Measurements from ENCODE around the gene PKP2. TPM values are rescaled to one million over a fixed set of nuclear protein-coding genes. Genes with fewer than 3 reads are reported as not detected.

The PKP2 gene
- total and polyA plus RNA-seq, 2 of the 4 experiments (the other 2 are of a cell fraction), result 0.10 to 0.18 TPM

DNA sequence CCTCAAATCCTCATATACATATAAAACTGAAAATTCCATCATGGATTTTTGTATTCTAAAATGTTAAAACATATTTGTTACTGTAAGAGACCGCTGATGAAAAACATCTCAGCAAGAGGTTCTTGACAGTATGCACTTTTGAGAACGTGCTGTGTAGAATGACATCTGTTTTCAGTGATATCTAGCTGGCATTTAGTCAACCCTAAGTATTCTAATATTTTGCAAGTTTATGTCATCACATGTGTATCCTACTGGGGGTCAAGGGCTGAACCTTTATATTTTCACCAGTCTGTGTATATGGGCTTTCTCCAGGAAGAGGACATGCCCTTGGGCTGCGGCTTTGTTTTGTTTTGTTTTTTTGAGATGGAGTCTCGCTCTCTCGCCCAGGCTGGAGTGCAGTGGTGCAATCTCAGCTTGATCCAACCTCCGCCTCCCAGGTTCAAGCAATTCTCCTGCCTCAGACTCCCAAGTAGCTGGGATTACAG, 118.8 kb downstream of the PKP2 start:
- Histone ChIP-seq H2BK5ac (ENCODE audit: low read depth, low read length, poor library complexity, severe bottlenecking) (no peak overlapping the region), H3K14ac (replicated peaks; ENCODE audit: low read depth, low read length) (no peak overlapping the region), H3K4ac (ENCODE audit: low read depth, low read length) (no peak overlapping the region), H3K36me3 (ENCODE audit: control insufficient read depth, insufficient read depth, low read length) (no peaks in the 10 kb centered on the region), H4K91ac (ENCODE audit: insufficient read depth, low read depth, low read length) (no peak overlapping the region), H3K4me2 (ENCODE audit: low read depth, low read length) (no peak overlapping the region), H3K56ac (ENCODE audit: extremely low read depth, insufficient read depth, low read length) (no peak overlapping the region), H2BK120ac (ENCODE audit: low read depth, low read length) (no peak overlapping the region), H3K27ac (ENCODE audit: insufficient read depth, low read length) (no peak overlapping the region), H4K5ac (ENCODE audit: low read depth, low read length) (no peak overlapping the region), H3K9me1 (ENCODE audit: insufficient read depth, low read length) (no peaks in the 10 kb centered on the region), H3K18ac (ENCODE audit: low read depth, low read length) (no peak overlapping the region), H2AK5ac (ENCODE audit: low read depth, low read length) (no peak overlapping the region), H3K4me1 (ENCODE audit: control insufficient read depth, insufficient read depth, low read length) (no peaks in the 10 kb centered on the region), H2BK20ac (ENCODE audit: low read depth, low read length) (no peak overlapping the region), H3K27me3 (ENCODE audit: control insufficient read depth, insufficient read depth, low read length) (no peaks in the 10 kb centered on the region), H4K20me1 (ENCODE audit: insufficient read depth, low read length) (no peaks in the 10 kb centered on the region), H3K79me1 (ENCODE audit: low read depth in 1 of 2, low read length in 2 of 2) (no peaks in the 10 kb centered on the region), H3K9me3 (ENCODE audit: control insufficient read depth, insufficient read depth, low read length) (no peaks in the 10 kb centered on the region), H3K9ac (ENCODE audit: low read depth, low read length) (no peak overlapping the region), H2BK15ac (ENCODE audit: low read depth, low read length) (no peak overlapping the region), H3K23ac (ENCODE audit: low read depth, low read length) (no peak overlapping the region), H2AFZ (replicated peaks; ENCODE audit: low read length, poor library complexity) (no peak overlapping the region), H2AK9ac (replicated peaks; ENCODE audit: low read depth, low read length, poor library complexity) (no peak overlapping the region), H4K8ac (ENCODE audit: low read depth in 2 of 2, low read length in 2 of 2) (no peak overlapping the region), H3K4me3 (ENCODE audit: insufficient read depth, low read depth, low read length) (no peak overlapping the region)
- in situ Hi-C loops (cut with MboI; ENCODE audit: low sequenced_read_pairs), result no loop called here
- dilution Hi-C loops (cut with HindIII; ENCODE audit: low sequenced_read_pairs, unreplicated experiment), result no loop called here
- CTCF ChIA-PET, result no interaction called here
- no peak for DNase-seq
- TF ChIP-seq ELK1 (IDR thresholded peaks at IDR 0.05; ENCODE audit: borderline replicate concordance, low read depth, low read length) (no peak), MXI1 (IDR thresholded peaks at IDR 0.05; ENCODE audit: borderline replicate concordance, low read depth, low read length) (no peak), NFE2L2 (IDR thresholded peaks at IDR 0.05; ENCODE audit: low read depth, low read length) (no peak)
- BruUV-seq (replicated peaks), result no TSS peak
- POLR2A ChIA-PET (ENCODE audit: unreplicated experiment), result no interaction called here
- no peak for ATAC-seq (ENCODE audit: low read depth)
- no CpG with 5 or more reads among the region's 6 CpGs for WGBS, 2 experiments (ENCODE audit: extremely low coverage in 2 of 2, insufficient read length in 1 of 2)
- intact Hi-C loops (cut with micrococcal nuclease), result no loop called here
